ENCODE results near the gene NME1.
"Not testable (repeated sequence)": the region's sequence is repeated elsewhere in the genome, so short reads cannot be mapped to it uniquely, and the experiment has no call there.

Gene NME1

DNA sequence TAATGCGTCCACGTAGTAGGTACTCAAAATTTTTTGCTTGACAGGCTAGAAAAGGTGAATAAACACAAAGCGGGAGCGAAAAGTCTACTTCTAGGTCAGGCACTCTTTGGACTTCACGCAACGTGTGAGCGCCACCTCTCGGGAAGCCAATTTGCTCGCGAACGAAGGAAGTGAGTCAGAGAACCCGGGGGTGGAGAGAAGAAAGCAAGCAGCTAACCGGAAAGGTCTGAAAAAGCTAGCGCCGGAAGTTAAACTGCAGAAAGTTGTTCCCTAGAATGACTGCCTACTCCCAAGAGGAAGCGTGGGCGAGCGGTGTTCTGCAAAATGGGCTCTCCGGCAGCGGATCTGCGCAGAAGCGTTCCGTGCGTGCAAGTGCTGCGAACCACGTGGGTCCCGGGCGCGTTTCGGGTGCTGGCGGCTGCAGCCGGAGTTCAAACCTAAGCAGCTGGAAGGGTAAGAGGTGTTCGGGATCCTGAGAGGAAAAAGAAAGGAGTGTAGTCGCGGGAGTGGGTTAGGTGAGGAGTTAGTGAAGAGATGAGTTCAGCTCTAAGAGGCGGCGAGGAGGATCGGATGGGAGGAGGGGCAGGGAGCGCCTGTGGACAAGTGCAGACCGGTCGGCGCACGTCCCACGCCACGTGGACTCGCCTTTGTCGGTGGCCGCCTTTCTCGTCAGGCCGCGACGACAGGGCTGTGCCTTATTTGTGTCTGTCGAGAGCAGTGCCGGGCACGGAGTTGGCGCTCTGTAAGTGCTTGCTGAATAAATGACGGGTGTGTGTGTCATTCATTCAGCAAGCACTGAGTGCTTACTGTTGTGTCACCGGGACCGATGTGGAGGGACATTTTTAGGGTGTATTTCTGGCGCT is at the start of gene NME1:
NME1 (plus strand) TSS at position 350 of the 863 bp plus-strand sequence. CDS start 2,096 bp downstream, outside the sequence.
- peak; percentile 96 to 98 for DNase-seq

- DNase-seq = no peak
These were observed 45.6 kb upstream of the NME1 start for GRCh38 chr17:51107778-51108177.

- not testable (repeated sequence) for DNase-seq
These were observed 40.8 kb upstream of the NME1 start for GRCh38 chr17:51112303-51113222.

- DNase-seq = no peak
These were observed 38.2 kb upstream of the NME1 start for GRCh38 chr17:51115179-51115578.

DNA sequence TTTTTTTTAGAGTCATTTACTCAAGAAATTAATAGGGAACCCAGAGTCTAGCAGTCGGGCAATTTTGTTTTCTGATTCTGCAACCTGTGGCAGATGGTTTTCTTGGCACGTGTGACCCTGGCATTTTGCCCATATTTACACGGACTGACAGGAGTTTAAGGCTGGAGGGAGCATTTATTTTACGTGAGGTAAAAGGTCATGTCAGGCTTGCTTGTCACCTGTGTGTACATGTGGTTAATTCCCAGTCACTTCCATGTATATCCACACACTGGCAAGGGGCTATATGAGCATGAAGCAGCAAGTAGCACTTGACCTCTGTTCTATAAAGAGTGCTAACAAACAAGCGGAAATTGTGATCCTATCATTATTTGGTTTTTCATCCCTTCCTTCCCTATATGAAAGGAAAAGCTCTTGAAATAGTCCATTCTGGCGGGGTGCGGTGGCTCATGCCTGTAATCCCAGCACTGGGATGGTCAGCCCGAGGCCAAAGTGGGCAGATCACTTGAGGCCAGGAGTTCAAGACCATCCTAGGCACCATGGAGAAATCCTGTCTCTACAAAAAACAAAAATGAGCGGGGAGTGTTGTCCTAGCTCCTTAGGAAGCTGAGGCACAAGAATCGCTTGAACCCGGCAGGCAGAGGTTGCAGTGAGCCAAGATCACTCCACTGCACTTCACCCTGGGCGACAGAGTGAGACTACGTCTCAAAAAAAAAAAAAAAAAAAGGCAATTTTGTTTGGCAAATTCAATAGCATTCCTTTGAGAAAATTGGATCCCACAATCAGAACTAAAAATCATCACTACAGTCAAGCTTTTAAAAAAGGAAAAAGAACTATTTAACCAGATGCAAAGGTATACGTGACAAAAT is 34.8 kb upstream of the NME1 start:
- no peak for DNase-seq

- peak; percentile 46 to 47 for DNase-seq
These were observed 33.7 kb upstream of the NME1 start for GRCh38 chr17:51119415-51120356.

- DNase-seq = peak; percentile 55 to 57
These were observed 33.0 kb upstream of the NME1 start for GRCh38 chr17:51120357-51120738.

GRCh38 chr17:51120739-51121619 is 32.4 kb upstream of the NME1 start, which contains the start of gene SPAG9:
Gene SPAG9 (minus strand): TSS chr17:51120868. CDS start chr17:51120656, 212 bp downstream.
- peak; percentile 91 to 95 for DNase-seq

GRCh38 chr17:51121620-51122472 is 31.5 kb upstream of the NME1 start:
- peak; percentile 88 to 91 for DNase-seq

DNA sequence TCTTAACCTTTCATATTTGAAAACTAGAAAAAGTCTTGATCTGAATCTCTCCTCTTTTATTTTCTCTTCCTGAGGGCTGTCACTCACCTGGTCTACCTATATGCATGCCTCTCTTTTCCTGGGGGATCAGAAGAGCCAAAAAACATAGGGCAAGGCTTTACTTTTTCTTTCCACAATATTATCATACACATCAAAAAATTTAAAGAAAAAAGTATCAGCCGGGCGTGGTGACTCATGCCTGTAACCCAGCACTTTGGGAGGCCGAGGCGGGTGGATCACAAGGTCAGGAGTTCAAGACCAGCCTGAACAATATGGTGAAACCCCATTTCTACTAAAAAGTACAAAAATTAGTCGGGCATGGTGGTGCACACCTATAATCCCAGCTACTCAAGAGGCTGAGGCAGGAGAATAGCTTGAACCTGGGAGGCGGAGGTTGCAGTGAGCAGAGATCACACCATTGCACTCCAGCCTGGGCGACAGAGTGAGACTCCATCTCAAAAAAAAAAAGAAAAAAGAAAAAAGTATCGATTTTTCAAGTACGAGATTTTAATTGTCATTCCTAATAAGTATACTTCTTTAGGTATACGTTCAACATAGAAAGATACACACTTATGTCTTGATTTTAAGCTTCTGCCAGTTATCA is 30.8 kb upstream of the NME1 start:
- DNase-seq = peak in 1 of 2 donors; percentile 20

GRCh38 chr17:51124640-51125503 is 28.5 kb upstream of the NME1 start:
- DNase-seq = no peak

- DNase-seq = no peak
These were observed 25.3 kb upstream of the NME1 start for GRCh38 chr17:51128076-51128475.

- no peak for DNase-seq
These were observed 20.4 kb upstream of the NME1 start for GRCh38 chr17:51132964-51133319.

GRCh38 chr17:51133365-51133764 is 20.0 kb upstream of the NME1 start:
- no peak for DNase-seq

GRCh38 chr17:51135956-51136355 is 17.4 kb upstream of the NME1 start:
- no peak for DNase-seq

DNA sequence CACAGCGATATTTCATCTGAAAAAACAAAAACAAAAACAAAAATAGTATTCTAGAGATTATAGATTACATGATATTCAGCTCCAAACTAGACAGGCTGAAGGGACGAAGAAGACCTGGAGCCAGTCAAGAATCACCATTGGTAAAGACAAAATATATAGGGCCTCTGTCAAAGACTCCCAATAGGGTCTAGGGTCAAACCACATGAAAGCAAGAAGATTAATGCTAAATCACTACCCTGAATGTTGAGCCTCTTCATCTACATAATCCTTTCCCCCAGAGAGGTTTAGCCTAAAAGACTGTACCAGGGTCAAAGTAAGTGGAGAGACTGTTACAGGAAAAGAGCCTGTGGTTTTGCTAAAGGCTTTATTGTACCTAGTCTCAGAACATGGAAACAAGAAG is 10.8 kb upstream of the NME1 start:
- no peak for DNase-seq

DNA sequence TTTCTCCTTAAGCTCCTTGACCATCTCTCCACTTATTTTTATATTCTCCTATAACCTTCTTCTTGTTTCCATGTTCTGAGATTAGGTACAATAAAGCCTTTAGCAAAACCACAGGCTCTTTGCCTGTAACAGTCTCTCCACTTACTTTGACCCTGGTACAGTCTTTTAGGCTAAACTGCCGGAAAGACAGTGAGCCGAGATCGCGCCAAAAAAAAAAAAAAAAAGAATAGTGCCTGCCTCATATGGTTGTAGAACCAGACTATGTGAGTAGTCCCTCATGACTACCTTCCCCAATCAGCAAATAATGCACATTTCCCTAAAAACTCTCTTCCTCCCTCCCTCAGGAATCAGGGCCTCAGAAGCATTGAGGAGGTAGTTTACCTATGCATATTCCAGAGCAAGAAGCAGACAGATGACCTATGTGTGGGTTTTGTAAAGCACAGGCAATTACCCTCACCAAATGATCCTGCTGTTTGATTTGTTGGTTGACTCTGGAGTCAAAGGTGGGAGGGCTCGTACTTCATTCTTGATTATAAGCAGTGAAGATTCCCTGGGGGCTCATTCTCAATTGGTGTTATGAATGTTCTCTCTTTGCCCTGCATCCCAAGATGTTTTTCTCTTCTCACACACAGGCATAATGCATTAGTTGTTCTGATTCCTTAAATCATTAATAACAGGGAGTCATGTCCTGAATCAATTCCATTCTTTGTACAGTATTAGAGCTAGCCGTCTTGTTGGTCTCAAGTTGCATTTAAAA is 8.9 kb upstream of the NME1 start:
- DNase-seq = no peak
